ENCODE data around the gene SCGB1C1.
"Not testable (repeated sequence)": the region's sequence is repeated elsewhere in the genome, so short reads cannot be mapped to it uniquely, and the experiment has no call there.

- TF ChIP-seq POLR2AphosphoS5, CTCF (IDR thresholded peaks at IDR 0.05): not testable (repeated sequence)
Observed at GRCh38 chr11:193481-193880, 603 bp downstream of the SCGB1C1 start.

Data from sigmoid colon (tissue), 4 donors.